CD14-positive monocyte (primary cell): ENCODE data around the gene SH3PXD2A. TPM values are rescaled to one million over a fixed set of nuclear protein-coding genes. Genes with fewer than 3 reads are reported as not detected.
A peak's percentile ranks its signal among the peaks of the same experiment; 100 is the strongest.
"Not testable (repeated sequence)": the region's sequence is repeated elsewhere in the genome, so short reads cannot be mapped to it uniquely, and the experiment has no call there.

Experiments used
- DNase-seq, 3 donors: peaks; one replicate each; pipeline ENCODE4 v3.0.0-alpha.2; 2011 to 2022
- H2AFZ ChIP-seq: 2 replicates; pipeline ENCODE4 v1.6.0; 2012; ENCODE audit warnings: mild to moderate bottlenecking, low read depth, low read length, inconsistent platforms; ENCODE audit not compliant: insufficient read depth, poor library complexity, severe bottlenecking
- H3K27ac ChIP-seq, 2 donors: 1 replicate in 1 of 2; 2 replicates in 1 of 2; pipeline ENCODE4 v1.5.1; 2012 to 2013; ENCODE audit warnings: low read length in 2 of 2, control low read depth in 1 of 2, inconsistent platforms in 1 of 2, low read depth in 1 of 2, mild to moderate bottlenecking in 1 of 2
- H3K27me3 ChIP-seq, 2 donors: one replicate each; pipeline versions ENCODE4 v1.6.0 to v1.6.1; 2011 to 2013; ENCODE audit warnings: low read length in 2 of 2; ENCODE audit not compliant: control insufficient read depth in 2 of 2, insufficient read depth in 2 of 2
- H3K36me3 ChIP-seq, 2 donors: replicated peaks in 1 of 2; 1 replicate in 1 of 2; 2 replicates in 1 of 2; pipeline versions ENCODE4 v1.5.1 to v1.6.1; 2012 to 2013; ENCODE audit warnings: low read length in 2 of 2, control low read depth in 1 of 2, inconsistent platforms in 1 of 2, mild to moderate bottlenecking in 1 of 2; ENCODE audit not compliant: insufficient read depth in 2 of 2, control insufficient read depth in 1 of 2
- H3K4me1 ChIP-seq, 2 donors: 1 replicate in 1 of 2; 2 replicates in 1 of 2; pipeline versions ENCODE4 v1.5.1 to v1.6.1; 2012 to 2013; ENCODE audit warnings: low read length in 2 of 2, control low read depth in 1 of 2, inconsistent platforms in 1 of 2, mild to moderate bottlenecking in 1 of 2, moderate library complexity in 1 of 2; ENCODE audit not compliant: insufficient read depth in 2 of 2, control insufficient read depth in 1 of 2
- H3K4me2 ChIP-seq: replicated peaks from 2 replicates; pipeline ENCODE3; 2012; ENCODE audit warnings: low read length, moderate library complexity, mild to moderate bottlenecking; ENCODE audit not compliant: poor library complexity, severe bottlenecking; ENCODE audit errors: extremely low read depth
- H3K4me3 ChIP-seq, 3 experiments: fragments of 200-600 bp in 1 of 3; sonication (generic) in 1 of 3; replicated peaks in 1 of 3; 1 replicate in 2 of 3; 2 replicates in 1 of 3; pipeline ENCODE4 v1.5.1; 2011 to 2013; ENCODE audit warnings: low read length in 3 of 3, mild to moderate bottlenecking in 3 of 3, control low read depth in 2 of 3, low read depth in 2 of 3, inconsistent platforms in 1 of 3, moderate library complexity in 1 of 3
- H3K79me2 ChIP-seq: 2 replicates; pipeline ENCODE4 v1.6.0; 2012; ENCODE audit warnings: mild to moderate bottlenecking, control low read depth, inconsistent platforms, low read length, moderate library complexity; ENCODE audit not compliant: insufficient read depth
- H3K9ac ChIP-seq: 2 replicates; pipeline ENCODE4 v1.6.0; 2017; ENCODE audit warnings: low read length, mild to moderate bottlenecking; ENCODE audit not compliant: insufficient read depth, poor library complexity, severe bottlenecking
- H3K9me3 ChIP-seq, 2 donors: replicated peaks in 1 of 2; 1 replicate in 1 of 2; 2 replicates in 1 of 2; pipeline versions ENCODE4 v1.5.1 to v1.6.1; 2012 to 2013; ENCODE audit warnings: low read length in 2 of 2, control low read depth in 1 of 2; ENCODE audit not compliant: control insufficient read depth in 1 of 2, insufficient read depth in 1 of 2
- H4K20me1 ChIP-seq: 2 replicates; pipeline ENCODE4 v1.6.0; 2012; ENCODE audit warnings: mild to moderate bottlenecking, low read length, control low read depth, moderate library complexity; ENCODE audit not compliant: insufficient read depth
- H3K27ac Mint-ChIP-seq, 7 donors: one replicate each; pipeline ENCODE4 v1.8.0; 2020; ENCODE audit warnings: mild to moderate bottlenecking in 7 of 7, mixed read lengths in 7 of 7, moderate library complexity in 6 of 7, inconsistent platforms in 2 of 7
- H3K27me3 Mint-ChIP-seq, 3 donors: one replicate each; pipeline ENCODE4 v1.8.0; 2021 to 2022; ENCODE audit warnings: low read depth in 3 of 3, mild to moderate bottlenecking in 3 of 3, mixed read lengths in 3 of 3, moderate library complexity in 3 of 3, inconsistent platforms in 1 of 3
- H3K36me3 Mint-ChIP-seq, 2 donors: one replicate each; pipeline ENCODE4 v1.8.0; 2020; ENCODE audit warnings: mixed read lengths in 2 of 2, inconsistent platforms in 1 of 2, mild to moderate bottlenecking in 1 of 2
- H3K4me1 Mint-ChIP-seq: one replicate; pipeline ENCODE4 v1.8.0; 2020; ENCODE audit warnings: mild to moderate bottlenecking, mixed read lengths
- H3K4me3 Mint-ChIP-seq, 2 donors: one replicate each; pipeline ENCODE4 v1.8.0; 2020; ENCODE audit warnings: mild to moderate bottlenecking in 2 of 2, mixed read lengths in 2 of 2, moderate library complexity in 1 of 2
- H3K9me3 Mint-ChIP-seq, 7 donors: one replicate each; pipeline ENCODE4 v1.8.0; 2020 to 2022; ENCODE audit warnings: mixed read lengths in 7 of 7, mild to moderate bottlenecking in 6 of 7, moderate library complexity in 6 of 7, inconsistent platforms in 2 of 7
- CTCF ChIP-seq: fragments of 200-600 bp; IDR thresholded peaks from one replicate; pipeline ENCODE4 v1.8.0; 2022; ENCODE audit warnings: antibody characterized with exemption, mild to moderate bottlenecking
- WGBS: methylation state at CpG from one replicate; pipeline ENCODE4 v1.1.5; 2013; ENCODE audit warnings: missing lambda C conversion rate; ENCODE audit not compliant: insufficient coverage; 5-methylcytosine and 5-hydroxymethylcytosine counted together
- intact Hi-C, 2 donors: fragments of 100-400 bp; cut with micrococcal nuclease; formaldehyde crosslinking; loops; one replicate each; pipeline versions ENCODE4 v1.15.0 to v1.15.1; 2023
- polyA plus RNA-seq, 3 donors: library from polyadenylated mRNA; depleted of rRNA in 1 of 3; unstranded in 2 of 3; stranded (reverse) in 1 of 3; fragments of 300-500 nt in 2 of 3; fragments of >200 nt in 1 of 3; fragmentation: Illumina TruSeq in 2 of 3; gene quantifications; 1 replicate in 2 of 3; 2 replicates in 1 of 3; pipeline ENCODE4 v1.2.3, GENCODE V29; 2012 to 2021

The SH3PXD2A gene
- polyA plus RNA-seq, 3 donors = 0.01 to 0.76 (median 0.05) TPM

GRCh38 chr10:103761075-103761920 is 94.1 kb downstream of the SH3PXD2A start:
- no peak overlapping the region for H2AFZ ChIP-seq
- H3K27ac Mint-ChIP-seq = peak overlapping the region in 1 of 7 donors; percentile 74
- no peak for DNase-seq
- H3K79me2 ChIP-seq = no peaks in the 10 kb centered on the region
- H3K4me3 Mint-ChIP-seq = no peak overlapping the region
- H3K36me3 Mint-ChIP-seq = peaks cover 0 to 3% of the 10 kb centered on the region in 2 donors
- H3K4me1 ChIP-seq = peaks cover 58 to 62% of the 10 kb centered on the region in 2 donors
- H3K27me3 ChIP-seq = no peaks in the 10 kb centered on the region
- no peak overlapping the region for H3K4me2 ChIP-seq
- 66% methylated on average over 4 of the region's 7 CpGs for WGBS
- H3K4me3 ChIP-seq = no peak overlapping the region
- H3K4me1 Mint-ChIP-seq = peaks cover 77% of the 10 kb centered on the region
- H3K9me3 ChIP-seq = no peaks in the 10 kb centered on the region
- intact Hi-C loops = no loop called here
- TF ChIP-seq CTCF = no peak
- H3K9me3 Mint-ChIP-seq = peaks cover 0 to 5% (median 0%) of the 10 kb centered on the region in 7 donors
- H4K20me1 ChIP-seq = no peaks in the 10 kb centered on the region
- no peak overlapping the region for H3K27ac ChIP-seq
- H3K27me3 Mint-ChIP-seq = peaks cover 2 to 8% (median 5%) of the 10 kb centered on the region in 3 donors
- H3K36me3 ChIP-seq = no peaks in the 10 kb centered on the region
- H3K9ac ChIP-seq = no peak overlapping the region

GRCh38 chr10:103760233-103760632 is 95.1 kb downstream of the SH3PXD2A start:
- no CpG with 5 or more reads among the region's 3 CpGs for WGBS
- H4K20me1 ChIP-seq, H3K9ac ChIP-seq, H3K4me2 ChIP-seq, H3K27me3 Mint-ChIP-seq, H3K79me2 ChIP-seq, H3K4me3 Mint-ChIP-seq, H3K36me3 Mint-ChIP-seq, DNase-seq, H3K27me3 ChIP-seq, H3K9me3 Mint-ChIP-seq, H3K9me3 ChIP-seq, intact Hi-C loops, H3K36me3 ChIP-seq, H2AFZ ChIP-seq, H3K4me3 ChIP-seq, H3K27ac ChIP-seq: not testable (repeated sequence)
- Mint-ChIP-seq H3K27ac (peak overlapping the region in 1 of 7 donors; percentile 53), H3K4me1 (peaks cover 66% of the 10 kb centered on the region)
- H3K4me1 ChIP-seq = peaks cover 58% of the 10 kb centered on the region in 2 donors
